NT2/D1 (cell line): ENCODE results near the gene DPT.

Experiments used
- DNase-seq: peaks from one replicate; pipeline ENCODE4 v3.0.0-alpha.2; 2011; ENCODE audit warnings: low read depth, low spot score
- H3K27me3 ChIP-seq: 2 replicates; pipeline ENCODE4 v1.6.0; 2011; ENCODE audit warnings: mild to moderate bottlenecking; ENCODE audit not compliant: insufficient read length, insufficient read depth
- H3K36me3 ChIP-seq: 2 replicates; pipeline ENCODE4 v1.6.1; 2011; ENCODE audit warnings: mild to moderate bottlenecking, low read length, mixed read lengths; ENCODE audit not compliant: insufficient read depth, insufficient read length
- H3K4me1 ChIP-seq: 2 replicates; pipeline ENCODE4 v1.5.1; 2011; ENCODE audit not compliant: insufficient read depth, insufficient read length
- H3K4me3 ChIP-seq: 2 replicates; pipeline ENCODE4 v1.5.1; 2011; ENCODE audit warnings: low read depth; ENCODE audit not compliant: insufficient read length
- H3K9ac ChIP-seq: 2 replicates; pipeline ENCODE4 v1.6.0; 2011; ENCODE audit warnings: low read depth; ENCODE audit not compliant: insufficient read length
- H3K9me3 ChIP-seq: 2 replicates; pipeline ENCODE4 v1.5.1; 2011; ENCODE audit warnings: mild to moderate bottlenecking, low read length; ENCODE audit not compliant: insufficient read depth
- SUZ12 ChIP-seq: IDR thresholded peaks from 2 replicates; pipeline ENCODE4 v1.6.1; 2011; ENCODE audit not compliant: insufficient read length, insufficient read depth; ENCODE audit errors: extremely low read depth
- YY1 ChIP-seq: IDR thresholded peaks from 2 replicates; pipeline ENCODE4 v1.6.1; 2011; ENCODE audit not compliant: insufficient read length, insufficient read depth
- ZNF274 ChIP-seq: IDR thresholded peaks from 2 replicates; pipeline ENCODE4 v1.6.1; 2011; ENCODE audit warnings: mild to moderate bottlenecking, low read depth, low read length

Gene DPT

GRCh38 chr1:168725831-168726230, 3.2 kb downstream of the DPT start:
- DNase-seq: no peak
- TF ChIP-seq YY1 (no peak), ZNF274 (no peak), SUZ12 (no peak)
- H3K27me3 ChIP-seq: no peaks in the 10 kb centered on the region
- no peaks in the 10 kb centered on the region for H3K4me1 ChIP-seq
- peaks cover 9% of the 10 kb centered on the region; the same call in 1 of the 2 replicates for H3K9me3 ChIP-seq
- H3K36me3 ChIP-seq: no peaks in the 10 kb centered on the region
- H3K9ac ChIP-seq: no peak overlapping the region
- no peak overlapping the region for H3K4me3 ChIP-seq

DNA sequence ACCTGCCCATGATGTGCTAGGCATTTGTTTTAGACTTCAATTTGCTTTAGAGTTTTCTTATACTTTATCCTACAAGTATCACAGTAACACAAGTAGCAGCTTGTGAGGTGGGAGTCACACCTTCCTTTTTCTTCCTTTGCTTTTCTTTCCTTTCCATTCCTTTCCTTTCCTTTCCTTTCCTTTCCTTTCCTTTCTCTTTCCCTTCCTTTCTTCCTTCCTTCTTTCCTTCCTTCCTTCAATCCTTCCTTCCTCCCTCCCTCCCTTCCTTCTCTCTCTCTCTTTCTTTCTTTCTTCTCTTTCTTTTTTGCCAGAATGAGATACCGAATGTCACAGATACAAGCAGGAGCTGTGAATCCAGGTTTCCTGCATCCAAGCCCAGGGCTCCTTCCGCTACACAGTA, 3.9 kb downstream of the DPT start:
- TF ChIP-seq YY1: no peak
- TF ChIP-seq ZNF274: no peak
- no peak for TF ChIP-seq SUZ12
- Histone ChIP-seq H3K27me3 (no peaks in the 10 kb centered on the region), H3K4me3 (no peak overlapping the region), H3K36me3 (no peaks in the 10 kb centered on the region), H3K4me1 (no peaks in the 10 kb centered on the region), H3K9ac (no peak overlapping the region), H3K9me3 (peaks cover 9% of the 10 kb centered on the region; the same call in 1 of the 2 replicates)
- no peak for DNase-seq

DNA sequence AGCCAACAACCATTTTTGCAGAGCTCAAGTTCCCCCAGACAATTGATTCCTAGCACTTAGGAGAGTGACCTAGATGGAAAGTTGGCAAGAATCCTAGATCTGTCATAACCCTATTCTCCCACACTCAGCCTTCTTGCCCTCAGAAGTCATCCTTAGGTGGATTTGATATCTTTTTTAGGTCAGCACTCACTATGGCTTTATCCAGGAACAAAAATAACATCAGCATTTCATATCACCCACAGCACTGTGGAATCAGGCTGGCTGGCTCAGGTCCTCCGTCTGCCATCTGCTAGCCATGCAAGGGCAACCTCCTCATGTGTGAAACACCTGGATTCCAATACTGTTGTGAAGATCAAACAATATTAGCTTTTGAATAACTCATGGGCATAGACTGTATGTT, 6.0 kb downstream of the DPT start:
- DNase-seq: no peak
- H3K36me3 ChIP-seq: no peaks in the 10 kb centered on the region
- no peak overlapping the region for H3K4me3 ChIP-seq
- H3K9ac ChIP-seq: no peak overlapping the region
- no peak for TF ChIP-seq ZNF274
- no peak for TF ChIP-seq YY1
- no peak for TF ChIP-seq SUZ12
- H3K9me3 ChIP-seq: no peaks in the 10 kb centered on the region; the same call in 1 of the 2 replicates
- no peaks in the 10 kb centered on the region for H3K4me1 ChIP-seq
- no peaks in the 10 kb centered on the region for H3K27me3 ChIP-seq

DNA sequence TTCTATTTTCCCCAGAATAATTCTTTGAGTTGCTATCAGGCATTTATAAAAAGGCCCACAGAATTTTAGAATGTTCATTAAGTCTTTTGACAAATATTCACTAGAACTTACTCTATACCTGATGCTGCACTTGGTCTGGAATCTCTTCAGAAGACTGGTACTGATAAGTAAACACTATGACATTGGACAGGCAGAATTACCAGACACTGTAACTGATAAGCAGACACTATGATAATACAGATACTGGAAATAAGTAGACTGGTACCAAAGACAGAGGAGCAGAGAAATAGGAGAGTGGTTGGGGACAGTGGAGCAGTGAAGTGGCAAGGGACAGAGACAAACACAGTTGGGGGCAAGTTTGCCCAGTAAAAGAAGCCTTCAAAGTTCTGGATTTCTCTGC, 8.2 kb downstream of the DPT start:
- no peak overlapping the region for H3K9ac ChIP-seq
- TF ChIP-seq YY1 (no peak), SUZ12 (no peak), ZNF274 (no peak)
- DNase-seq: no peak
- no peaks in the 10 kb centered on the region for H3K4me1 ChIP-seq
- H3K9me3 ChIP-seq: no peaks in the 10 kb centered on the region
- no peaks in the 10 kb centered on the region for H3K36me3 ChIP-seq
- H3K27me3 ChIP-seq: no peaks in the 10 kb centered on the region
- H3K4me3 ChIP-seq: no peak overlapping the region

DNA sequence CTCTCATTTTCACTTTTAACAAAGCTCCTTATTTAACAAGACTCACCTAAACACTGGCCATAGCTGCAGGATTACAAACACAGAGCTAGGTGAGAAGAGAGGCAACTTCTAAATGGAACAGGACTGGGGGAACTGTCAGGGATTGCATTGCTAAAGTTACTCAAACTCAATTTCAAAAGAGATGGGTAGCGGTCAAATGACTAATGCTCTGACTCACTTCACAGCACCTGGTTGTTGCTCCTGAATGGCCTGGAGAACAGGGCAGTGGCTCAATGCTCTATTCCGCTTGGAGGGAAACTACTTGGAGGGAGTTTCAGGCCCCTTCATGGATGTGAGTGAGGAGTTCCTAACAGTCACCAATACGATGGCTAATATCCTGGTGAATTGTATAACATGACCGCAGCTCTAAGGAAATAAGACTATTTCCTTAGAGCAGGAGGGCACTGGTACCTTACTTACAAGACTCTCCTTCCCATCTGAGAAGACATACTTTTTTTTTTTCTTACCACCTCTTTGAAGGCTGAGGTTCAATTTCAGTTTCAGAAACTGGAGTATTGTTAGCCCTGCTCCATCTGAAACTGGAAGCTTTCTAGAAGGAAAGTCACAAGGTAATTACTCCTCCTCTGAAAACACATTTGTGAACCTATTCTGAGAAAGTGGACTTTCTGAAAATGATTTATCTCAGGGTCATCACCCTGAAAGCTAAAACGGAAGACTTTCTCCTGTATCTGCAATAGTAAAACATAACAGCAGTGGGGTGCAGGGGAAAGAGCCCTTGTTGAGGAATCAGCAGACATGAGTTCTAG, 9.5 kb downstream of the DPT start:
- no peaks in the 10 kb centered on the region for H3K4me1 ChIP-seq
- H3K9ac ChIP-seq: no peak overlapping the region
- no peak for DNase-seq

DNA sequence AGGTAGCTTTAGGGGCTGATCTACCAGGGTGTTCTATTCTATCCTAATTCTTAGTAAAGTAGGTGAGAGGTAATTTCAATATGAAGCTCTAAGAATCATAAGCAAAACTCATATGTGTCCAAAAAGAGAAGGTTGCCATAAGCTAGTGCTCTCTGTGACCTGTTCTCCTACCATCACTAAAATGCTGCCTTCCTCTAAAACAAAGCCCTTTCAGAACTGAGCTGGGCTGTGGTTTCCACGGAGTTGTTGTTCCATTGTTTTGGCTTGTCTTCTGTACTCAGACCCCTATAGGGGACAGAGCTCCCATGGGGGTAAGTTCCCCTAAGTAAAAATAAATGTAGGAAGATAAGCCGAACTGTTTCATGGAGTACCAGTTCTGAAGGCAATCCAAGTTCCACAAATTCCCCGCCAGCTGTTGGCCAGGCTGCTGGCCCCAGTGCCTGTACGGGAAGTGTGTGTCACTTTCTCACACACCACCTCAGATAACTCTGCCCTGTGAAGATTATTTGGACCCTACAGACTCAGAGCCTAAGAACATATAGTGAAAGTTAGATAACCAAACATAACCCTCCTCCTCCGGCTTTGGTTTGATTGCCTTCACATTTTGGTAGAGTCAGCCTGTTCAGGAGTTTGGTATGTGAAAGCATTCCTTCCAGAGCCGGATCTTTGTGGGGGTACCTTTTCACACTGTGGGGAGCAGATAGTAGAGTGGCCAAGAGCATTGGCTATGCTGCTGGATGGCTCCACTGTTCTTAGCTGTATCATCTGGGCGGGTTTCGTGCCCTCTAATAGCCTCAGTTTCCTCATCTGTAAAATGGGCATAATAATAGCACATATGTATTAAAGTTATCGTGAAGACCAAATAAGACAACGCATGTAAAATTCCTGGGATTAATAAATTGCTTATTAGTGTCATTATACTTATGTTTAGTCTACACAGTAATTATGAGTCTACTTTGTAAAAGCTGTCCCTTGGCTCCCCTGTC, 10.8 kb downstream of the DPT start:
- Histone ChIP-seq H3K4me3 (no peak overlapping the region), H3K9ac (no peak overlapping the region), H3K4me1 (no peaks in the 10 kb centered on the region), H3K36me3 (no peaks in the 10 kb centered on the region), H3K9me3 (no peaks in the 10 kb centered on the region), H3K27me3 (no peaks in the 10 kb centered on the region)
- TF ChIP-seq YY1 (no peak), ZNF274 (no peak), SUZ12 (no peak)
- DNase-seq: no peak

More for the DNA sequence above, 9.5 kb downstream of the DPT start:
- TF ChIP-seq ZNF274 (no peak), SUZ12 (no peak), YY1 (no peak)
- Histone ChIP-seq H3K9me3 (no peaks in the 10 kb centered on the region), H3K4me3 (no peak overlapping the region), H3K27me3 (no peaks in the 10 kb centered on the region), H3K36me3 (no peaks in the 10 kb centered on the region)

- Histone ChIP-seq H3K27me3 (no peaks in the 10 kb centered on the region), H3K36me3 (no peaks in the 10 kb centered on the region), H3K4me1 (no peaks in the 10 kb centered on the region), H3K9me3 (no peaks in the 10 kb centered on the region), H3K9ac (no peak overlapping the region), H3K4me3 (no peak overlapping the region)
- DNase-seq: no peak
- TF ChIP-seq YY1: no peak
- no peak for TF ChIP-seq ZNF274
- no peak for TF ChIP-seq SUZ12
Measured at GRCh38 chr1:168714012-168714411, 15.0 kb downstream of the DPT start.
